ENCODE data around the gene C1QTNF2.

DNA sequence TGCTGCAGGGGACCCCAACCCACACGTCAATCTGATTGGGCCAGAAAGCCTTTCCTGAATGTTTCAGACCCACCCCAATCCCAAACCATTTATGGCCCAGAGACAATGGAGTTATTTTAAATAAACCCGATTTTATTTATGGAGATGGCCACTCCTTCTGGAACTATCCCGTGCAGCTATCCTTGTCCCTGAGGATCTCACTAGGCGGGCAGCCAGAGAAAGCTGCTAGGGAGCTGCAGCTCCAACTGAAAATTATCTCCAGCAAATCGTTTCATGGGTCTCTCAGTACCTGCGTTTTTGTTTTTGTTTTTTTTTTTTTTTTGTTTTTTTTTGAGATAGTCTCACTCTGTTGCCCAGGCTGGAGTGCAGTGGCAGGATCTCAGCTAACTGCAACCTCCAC is 23.0 kb downstream of the C1QTNF2 start:
- TF ChIP-seq EP300 (IDR thresholded peaks at IDR 0.05) (no peak), POLR2A (IDR thresholded peaks at IDR 0.05) (no peak)
